GM18507 (cell line): ENCODE data around the gene SP140L.
"Not testable (repeated sequence)": the region's sequence is repeated elsewhere in the genome, so short reads cannot be mapped to it uniquely, and the experiment has no call there.

Experiments used
- DNase-seq: peaks from one replicate; pipeline ENCODE4 v3.0.0; 2011; ENCODE audit warnings: low read depth; ENCODE audit not compliant: insufficient read length; ENCODE audit errors: extremely low spot score
- FAIRE-seq: peaks from 2 replicates; lab custom pipeline; 2011; peaks lifted over from hg19 to GRCh38; lab: Jason Lieb, UNC

Gene SP140L

DNA sequence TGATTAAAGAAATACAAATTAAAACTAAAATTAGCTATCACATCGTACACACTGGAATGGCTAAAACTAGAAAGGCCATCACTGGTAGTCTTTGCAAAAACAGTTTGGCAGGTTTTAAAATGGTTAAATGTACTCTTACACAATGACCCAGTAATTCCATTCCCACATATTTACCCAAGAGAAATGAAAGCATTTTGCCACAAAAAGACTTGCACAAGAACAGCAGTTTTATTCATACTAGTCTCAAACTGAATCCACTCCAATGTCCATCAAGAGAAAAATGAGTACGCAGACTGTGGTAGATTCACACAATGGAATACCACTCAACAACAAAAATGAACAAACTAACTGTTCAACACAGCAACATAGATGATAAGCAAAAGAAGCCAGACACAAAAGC, 29.1 kb downstream of the SP140L start:
- FAIRE-seq: no peak

DNA sequence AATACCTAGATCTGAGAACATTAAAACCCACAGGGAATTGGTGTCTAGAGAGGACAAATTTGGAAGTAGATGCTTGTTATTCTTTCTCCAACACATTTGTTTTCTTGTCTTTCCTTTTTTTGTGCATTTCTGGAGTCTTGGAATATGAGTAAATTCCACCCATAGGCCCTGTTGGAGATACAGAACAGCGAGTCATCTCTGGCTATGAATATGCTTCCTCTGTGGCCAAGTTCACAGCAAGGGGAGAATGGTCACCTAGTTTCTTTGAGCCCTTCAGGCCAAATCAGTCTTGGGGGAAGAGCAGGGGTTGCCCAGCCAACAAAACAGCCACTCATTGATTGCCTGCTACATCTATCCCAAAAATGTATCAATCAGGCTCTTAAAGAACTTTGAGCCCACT, 31.3 kb downstream of the SP140L start:
- no peak for FAIRE-seq

More for the DNA sequence above, 29.1 kb downstream of the SP140L start:
- no peak for DNase-seq

DNA sequence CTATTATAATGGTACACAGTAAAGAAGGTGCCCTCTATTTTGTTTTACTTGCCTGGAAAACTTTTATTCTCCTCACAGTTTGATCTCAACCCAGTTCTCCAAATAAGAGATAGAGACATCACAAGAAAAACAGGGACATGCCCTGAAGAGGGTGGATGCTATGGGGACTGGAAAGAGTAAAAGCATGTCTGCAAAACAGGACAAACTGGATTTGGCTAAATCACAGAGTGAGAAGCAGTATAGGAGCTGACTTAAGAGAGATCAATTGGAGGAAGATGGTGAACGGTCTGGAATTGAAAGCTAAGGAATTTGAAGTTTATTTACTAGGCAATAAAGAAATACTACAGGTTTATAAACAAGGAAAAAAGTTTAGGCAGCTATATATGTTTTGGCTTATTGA, 33.0 kb downstream of the SP140L start:
- FAIRE-seq (peak; percentile 26), DNase-seq (no peak)

More for the DNA sequence above, 31.3 kb downstream of the SP140L start:
- no peak for DNase-seq

DNA sequence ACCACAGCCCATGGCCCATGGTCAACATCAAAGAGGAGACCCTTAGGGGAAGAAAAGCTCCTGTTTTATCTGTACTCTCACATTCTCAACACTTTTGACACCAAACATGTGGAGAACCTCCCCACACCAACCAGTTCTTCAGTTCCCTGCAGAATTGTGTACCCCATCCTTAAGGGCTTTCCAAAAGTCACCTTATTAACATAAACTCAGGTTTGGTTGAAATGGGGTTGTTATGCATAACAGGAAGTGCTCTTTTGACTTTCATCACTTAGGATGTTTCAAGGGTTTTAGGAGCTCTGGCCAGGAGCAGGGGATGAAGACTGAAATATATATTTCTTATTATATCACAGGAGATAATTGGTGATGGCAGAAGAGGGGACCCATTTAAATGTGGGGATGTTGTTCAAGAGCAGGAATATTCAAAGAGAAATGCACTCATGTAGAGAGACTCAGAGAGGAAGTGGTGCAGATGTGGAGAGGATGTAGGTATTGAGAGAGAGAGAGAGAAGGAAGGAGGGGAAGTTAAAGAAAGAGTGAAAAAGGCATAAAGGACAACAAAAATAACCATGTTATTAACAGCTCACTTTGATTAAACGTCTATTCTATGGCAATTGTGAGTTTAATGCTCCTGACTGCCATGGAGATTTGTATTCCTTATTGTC, 35.2 kb downstream of the SP140L start:
- no peak for DNase-seq
- peak; percentile 62 for FAIRE-seq

DNA sequence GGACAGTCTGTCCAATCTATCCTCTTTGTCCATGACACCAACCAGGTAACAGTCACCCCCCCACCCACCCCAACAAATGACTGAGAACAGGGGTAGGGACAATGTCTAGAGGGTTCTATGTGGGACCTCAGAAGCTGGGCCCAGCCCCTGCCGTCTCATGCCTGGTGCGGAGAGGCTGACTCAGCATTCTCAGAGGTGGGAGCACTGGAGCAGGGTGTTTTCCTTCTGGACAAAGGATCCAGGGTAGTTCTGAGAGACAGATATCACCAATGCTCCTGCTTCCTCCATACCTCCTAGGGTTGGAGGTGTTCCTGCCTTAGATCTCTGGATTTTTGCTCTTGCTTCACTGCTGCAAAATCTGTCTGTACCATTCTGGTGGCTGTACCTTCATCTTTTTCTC, 55.1 kb downstream of the SP140L start:
- FAIRE-seq (no peak), DNase-seq (no peak)

DNA sequence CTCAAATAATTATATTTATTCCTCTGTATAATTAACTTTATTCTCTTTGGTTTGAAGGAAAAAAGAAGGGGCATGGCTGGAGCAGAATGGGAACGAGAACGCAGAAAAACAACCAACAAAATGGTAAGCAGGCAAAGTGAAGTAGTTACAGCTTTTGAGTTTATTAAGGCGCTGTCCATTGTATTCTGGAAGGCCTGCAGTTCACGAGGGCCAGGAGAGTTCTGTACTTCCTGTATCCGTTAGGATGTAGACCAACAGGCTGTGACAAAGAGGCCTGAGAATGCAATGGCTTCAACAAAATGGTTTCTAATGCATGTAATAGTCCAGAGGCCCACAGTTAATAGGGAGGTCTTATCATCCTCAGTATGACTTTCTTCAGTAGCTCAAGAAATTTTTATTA, 56.5 kb downstream of the SP140L start:
- DNase-seq: no peak
- no peak for FAIRE-seq

DNA sequence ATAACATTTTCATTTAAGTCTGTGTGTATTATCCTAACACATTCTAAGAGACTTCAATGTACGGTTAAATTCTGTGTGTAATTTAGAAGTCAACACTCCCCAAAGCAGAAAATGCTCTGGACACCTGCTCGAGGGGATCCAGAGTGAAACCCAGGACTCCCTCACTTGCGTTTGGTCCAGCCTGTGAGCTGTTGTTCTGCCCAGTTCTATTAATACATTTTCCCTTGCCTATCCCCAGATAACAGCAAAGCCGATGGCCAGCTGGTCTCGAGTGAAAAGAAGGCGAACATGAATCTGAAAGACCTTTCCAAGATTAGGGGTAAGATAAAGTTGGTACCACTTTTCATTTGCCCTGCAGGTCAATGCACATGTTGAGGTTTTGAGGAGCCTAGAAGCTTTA, 58.0 kb downstream of the SP140L start:
- FAIRE-seq: no peak
- DNase-seq: no peak

DNA sequence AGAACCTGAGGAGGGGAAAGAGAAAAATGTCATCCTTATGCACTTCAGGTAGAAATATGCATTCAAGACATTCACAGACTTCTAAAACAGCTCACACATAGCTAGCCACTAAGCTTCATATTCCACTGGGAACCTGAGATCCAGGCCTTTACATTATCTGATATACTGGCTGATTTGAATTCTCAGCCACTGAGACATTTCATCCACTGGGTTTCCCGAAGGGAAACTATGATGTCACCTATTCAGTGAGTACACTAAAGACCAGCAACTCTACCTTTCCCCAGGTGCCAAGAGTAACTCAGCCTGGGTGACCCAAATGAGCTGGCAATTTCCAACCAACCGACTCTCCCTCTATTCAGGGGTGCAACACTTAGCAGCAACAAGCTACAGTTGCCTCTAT, 67.3 kb downstream of the SP140L start:
- DNase-seq (no peak), FAIRE-seq (no peak)

DNA sequence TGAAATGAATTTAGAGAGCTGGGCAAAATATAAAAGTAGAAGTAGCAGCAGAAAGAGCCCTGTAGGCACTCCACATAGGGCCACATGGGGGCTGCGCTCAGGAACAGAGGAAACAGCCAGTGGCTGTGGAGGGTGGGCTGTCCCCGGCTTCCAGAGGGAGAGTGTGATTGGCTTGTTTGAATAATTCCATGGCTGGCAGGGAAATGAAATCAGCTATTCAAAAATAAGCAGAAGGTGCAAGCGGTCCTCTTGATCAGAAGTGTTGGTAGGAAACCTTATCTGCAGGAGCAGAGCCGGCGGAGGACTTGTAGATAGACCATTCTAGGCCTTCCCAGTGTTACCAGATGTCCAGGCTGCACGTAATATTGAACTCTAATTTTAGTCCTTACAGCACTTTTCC, 71.7 kb downstream of the SP140L start:
- FAIRE-seq, DNase-seq: not testable (repeated sequence)

DNA sequence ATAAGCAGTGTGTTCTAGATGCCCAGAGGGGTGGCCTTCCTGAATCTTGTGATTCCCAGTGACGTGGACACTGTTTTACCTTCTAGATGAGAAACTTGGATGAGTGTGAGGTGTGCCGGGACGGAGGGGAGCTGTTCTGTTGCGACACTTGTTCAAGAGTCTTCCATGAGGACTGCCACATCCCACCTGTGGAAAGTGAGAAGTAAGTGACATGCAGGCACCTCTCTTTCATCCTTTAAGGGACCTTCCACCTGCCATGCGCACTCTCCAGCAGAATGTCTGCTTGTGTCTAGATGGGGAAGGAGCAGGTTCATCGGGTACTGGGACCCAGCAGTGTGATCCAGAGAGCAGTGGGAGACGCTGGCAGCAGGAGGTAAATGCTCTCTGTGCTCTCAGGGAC, 73.0 kb downstream of the SP140L start:
- FAIRE-seq (no peak), DNase-seq (no peak)

DNA sequence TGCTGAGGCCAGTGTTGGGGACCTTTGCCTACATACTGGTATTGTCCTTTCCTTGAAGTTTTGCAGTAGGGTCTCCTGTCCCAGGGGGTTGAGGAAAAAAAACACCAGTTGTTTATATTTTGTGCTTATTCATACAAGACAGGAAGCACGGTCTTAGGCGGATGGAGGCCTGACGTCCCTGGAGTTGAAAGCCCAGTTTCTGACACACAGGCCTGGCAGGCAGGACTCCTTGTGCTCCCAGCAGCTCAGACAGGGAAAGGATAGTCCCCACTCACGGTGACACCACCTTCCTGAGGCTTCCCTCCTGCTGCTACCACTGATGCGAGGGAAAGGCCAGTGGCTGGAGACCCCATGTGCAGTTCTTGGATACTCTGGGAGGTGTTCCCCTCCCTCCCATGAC, 73.5 kb downstream of the SP140L start:
- DNase-seq (no peak), FAIRE-seq (no peak)

DNA sequence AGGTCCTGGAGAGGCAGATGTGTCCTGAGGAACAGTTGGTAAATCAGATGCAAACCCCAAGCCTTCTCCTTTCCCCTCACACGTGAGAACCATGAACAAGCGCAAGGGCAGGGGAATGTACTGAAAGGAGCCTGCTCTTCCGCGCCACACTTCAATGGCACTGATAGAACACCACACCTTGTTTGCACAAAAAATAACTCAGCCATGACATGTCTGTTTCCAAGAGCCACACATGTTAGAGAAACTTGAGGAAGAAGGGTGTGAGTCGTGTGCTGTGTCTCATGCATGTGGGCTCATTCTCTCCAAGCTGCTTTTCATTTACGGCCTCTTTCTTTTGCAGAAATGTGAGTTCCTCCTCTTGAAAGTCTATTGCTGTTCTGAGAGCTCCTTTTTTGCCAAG, 74.0 kb downstream of the SP140L start:
- FAIRE-seq: peak; percentile 31
- DNase-seq: not testable (repeated sequence)

DNA sequence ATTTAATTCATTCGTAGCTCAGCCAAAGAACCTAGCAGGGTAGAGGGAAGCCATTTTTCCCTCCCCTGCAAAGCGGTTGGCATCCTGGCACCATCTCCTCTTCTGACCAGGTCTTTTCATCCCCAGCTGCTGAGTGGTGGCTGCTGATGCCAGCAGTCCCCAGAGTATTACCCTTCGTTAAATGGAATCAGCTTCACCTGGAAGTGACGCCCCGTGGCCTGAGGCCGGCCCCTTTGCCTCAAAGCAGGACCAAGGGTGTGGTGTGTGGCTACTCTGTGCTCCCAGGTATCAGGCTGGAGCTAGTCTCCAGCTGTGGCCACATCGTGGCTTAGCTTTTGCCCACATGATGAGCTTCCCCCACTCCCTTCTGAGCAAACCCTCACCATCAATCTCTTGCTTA, 76.8 kb downstream of the SP140L start:
- FAIRE-seq: no peak
- DNase-seq: no peak

DNA sequence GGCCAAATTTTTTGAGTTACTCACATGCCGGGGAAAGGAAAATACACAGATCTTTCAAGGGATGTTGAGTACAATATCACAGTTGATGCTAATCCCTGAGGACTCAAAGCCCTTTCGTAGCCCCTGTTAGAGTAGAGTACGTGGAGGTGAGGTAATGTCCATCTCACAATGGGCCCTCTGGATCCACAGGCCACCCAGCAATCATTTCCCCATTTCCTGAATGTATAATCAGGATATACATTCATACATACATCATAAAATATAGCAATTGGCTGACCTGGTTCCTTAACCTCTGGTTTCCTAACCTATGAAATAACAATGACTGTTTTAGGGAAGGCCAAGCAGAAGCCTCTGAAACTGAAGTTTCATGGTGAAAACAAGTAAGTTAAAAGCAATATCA, 78.8 kb downstream of the SP140L start:
- FAIRE-seq (no peak), DNase-seq (no peak)

DNA sequence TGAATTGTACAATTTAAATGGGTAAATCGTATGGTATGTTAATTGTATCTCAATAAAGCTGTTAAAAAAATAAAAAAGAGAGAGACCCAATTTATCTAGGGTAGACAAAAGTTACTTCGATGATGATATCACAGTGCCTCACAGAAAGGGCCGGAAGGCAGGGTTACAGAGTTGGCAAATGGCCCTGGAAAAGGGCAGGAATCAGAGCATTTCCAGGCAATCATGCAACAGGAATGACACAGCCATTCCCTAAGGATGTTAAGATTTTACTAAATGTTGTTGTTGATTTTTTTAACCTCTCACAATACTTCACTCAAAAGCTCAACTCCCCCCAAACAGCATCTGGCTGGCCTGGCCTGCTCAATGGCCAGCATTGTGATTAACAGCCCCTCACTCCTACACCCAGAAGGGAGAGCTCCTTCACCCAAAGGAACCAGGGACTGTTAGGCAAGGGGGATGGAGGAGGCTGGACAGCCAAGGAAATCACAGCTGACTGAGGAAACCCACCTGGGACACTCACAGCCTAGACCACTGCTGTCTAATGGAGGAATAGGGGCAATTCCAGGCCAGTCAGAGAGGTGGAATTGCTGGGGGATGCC, 81.3 kb downstream of the SP140L start:
- FAIRE-seq (no peak), DNase-seq (no peak)

DNA sequence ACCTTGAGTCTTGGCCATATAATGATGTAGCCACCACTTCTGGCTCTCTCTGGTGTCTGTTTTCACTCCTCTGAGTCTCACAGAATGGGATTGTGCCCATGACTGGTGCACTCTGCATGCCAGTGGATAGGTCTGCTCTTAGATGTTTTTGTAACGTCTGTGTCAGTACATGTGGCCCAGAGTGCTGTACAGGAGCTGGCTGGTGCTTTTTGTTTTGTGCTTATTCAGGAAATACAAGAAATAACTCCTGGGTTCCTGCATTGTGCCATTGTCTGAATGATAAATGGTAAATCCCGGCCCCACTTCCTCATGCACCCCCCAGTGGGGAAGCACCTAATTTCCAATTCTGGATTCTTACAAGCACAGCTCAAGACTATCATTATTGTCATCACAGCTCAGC, 82.3 kb downstream of the SP140L start:
- DNase-seq, FAIRE-seq: not testable (repeated sequence)

DNA sequence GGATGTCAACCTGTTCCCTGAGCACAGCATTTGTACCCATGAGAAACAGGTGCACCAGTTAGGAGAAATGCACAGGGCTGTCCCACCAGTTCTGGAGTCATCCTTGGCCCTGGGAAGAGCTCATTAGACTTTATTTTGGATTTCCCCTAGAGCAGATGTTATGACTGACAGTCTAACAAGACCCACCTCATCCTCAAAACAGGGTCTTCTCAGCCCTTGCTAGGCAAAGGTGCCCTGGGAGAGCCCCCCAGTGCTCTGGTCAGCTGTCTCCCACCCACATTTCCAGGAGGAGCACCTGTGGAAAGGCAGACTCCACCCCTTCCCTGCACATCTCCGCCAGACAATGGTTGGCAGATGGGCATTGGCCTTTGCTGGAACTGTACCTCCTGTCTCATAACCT, 83.3 kb downstream of the SP140L start:
- no peak for DNase-seq

DNA sequence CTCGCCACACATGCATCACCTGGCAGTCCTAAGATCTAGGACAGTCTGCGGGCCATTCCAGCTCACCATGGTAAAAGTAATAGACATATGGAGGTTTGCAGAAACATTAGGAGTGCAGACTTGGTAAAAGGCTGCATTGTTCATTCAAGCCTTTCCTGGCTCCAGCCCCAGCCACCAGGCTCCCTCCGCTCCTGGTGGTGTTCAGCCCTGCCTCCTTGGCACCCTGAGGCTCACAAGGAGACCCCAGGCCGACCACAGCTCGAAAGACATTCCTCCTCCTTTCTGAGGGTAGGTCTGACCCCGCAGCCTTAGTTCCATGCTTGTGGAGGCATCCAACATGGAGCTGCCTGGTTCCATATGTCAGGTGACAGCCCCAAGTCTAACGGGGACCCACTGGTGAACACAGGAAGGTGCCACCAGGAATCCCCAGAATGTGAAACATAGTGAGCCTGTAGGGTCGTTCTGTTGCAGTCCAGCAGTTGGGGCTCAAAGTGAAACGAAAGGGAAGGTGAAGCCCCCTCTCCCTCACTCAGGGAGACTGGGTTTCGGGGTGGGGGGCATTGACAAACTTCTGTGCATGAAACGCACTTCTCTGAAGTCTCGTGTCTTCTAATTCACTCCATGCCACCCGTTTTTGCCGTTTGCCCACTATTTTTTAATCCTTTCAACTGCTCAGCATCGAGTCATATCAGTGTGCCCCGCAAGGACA, 84.0 kb downstream of the SP140L start:
- no peak for FAIRE-seq
- DNase-seq: no peak

More for the DNA sequence above, 83.3 kb downstream of the SP140L start:
- FAIRE-seq: no peak

DNA sequence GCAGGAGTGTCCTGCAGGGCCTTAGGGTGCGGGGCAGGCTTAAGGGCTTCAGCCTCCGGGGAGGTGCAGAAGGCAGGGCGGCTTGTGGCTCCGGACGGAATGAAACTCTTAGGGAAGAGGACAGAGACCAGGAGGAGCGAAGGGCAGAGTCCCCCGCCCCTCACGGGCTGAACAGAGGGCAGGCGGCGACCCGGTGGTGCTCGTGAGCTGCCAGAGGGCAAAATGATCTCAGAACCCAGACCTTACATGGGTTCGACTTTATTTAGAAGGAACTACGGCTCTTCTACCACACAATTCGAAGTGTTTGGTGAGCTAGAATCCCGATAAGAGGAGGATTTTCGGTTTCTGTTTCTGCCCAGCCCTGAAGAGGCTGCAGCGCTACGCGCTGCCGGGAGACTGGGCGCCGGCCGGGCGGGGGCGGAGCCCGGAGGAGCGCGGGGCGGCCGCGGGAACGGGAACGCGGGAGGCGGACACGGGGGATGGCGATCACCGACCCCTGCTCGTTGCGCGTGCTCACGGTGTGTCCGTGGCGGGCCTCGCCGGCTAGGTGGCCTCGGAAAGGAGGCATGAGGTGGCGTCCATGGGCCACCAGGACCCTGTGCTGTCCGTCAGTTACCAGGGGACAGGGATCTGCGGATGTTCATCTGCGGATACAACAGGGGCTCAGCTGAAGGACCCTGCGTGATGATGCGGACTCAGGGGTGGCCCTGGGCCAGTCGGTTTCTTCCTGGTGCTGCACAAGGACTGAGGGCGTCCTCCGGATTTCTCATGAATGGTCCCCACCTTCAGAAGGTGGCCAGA, 84.8 kb downstream of the SP140L start:
- FAIRE-seq: peak; percentile 78
- peak; percentile 63 for DNase-seq

DNA sequence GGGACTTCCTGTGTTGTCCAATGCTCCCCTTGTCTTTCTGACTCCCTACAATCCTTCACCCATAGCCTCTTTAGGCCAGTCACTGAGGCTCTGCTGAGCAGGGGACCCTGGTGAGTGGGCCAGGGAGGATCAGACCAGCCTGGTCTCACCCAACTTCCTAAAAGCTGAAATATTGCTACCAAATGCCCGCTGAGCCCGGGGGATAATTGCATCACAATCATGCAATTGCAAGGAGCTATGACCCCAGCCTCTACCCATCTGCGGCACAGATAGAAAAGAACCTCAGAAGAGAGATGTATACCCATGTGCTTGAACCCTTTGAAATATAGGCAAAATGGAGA, 85.3 kb downstream of the SP140L start:
- DNase-seq (no peak), FAIRE-seq (no peak)
